ENCODE results near the gene CAT. TPM values are rescaled to one million over a fixed set of nuclear protein-coding genes. Genes with fewer than 3 reads are reported as not detected.

CAT gene
- total RNA-seq, 1 donor from 2014 or later: 69.2 TPM

DNA sequence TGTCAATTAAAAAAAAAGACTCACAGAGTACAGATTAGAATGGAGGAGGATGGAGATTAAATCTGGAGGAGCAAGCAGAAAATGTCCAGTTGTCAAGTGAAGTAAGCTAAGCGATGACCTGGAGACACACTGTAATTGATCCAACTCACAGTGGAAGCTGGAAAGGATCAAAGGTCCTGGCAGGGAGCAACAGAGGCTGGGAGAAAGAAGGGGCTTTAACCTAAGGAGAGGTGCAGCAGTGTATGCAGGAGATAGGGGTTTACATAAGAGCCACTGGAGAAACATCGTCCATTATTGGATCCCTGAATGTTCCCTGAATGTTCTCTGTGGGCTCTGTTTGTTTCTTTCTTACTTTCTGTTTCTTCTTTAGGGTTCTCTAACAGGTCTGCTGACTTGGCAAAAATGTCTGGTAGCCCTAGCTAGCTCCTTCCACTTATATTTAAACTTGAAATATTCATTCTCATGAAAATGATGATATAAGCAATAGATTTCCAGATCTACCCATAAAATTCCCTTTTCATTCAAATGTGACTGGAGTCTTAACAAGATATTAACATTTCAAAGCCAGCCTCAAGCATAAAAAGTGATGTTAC is 30.1 kb upstream of the CAT start:
- H3K9me3 ChIP-seq: peaks cover 0 to 9% of the 10 kb centered on the region in 2 donors
- H3K4me3 ChIP-seq: no peak overlapping the region
- H3K36me3 ChIP-seq: no peaks in the 10 kb centered on the region
- intact Hi-C loops (cut with DNase I): no loop called here
- H3K27ac ChIP-seq: no peak overlapping the region
- H3K4me1 ChIP-seq: no peaks in the 10 kb centered on the region
- TF ChIP-seq, protein P1, sequence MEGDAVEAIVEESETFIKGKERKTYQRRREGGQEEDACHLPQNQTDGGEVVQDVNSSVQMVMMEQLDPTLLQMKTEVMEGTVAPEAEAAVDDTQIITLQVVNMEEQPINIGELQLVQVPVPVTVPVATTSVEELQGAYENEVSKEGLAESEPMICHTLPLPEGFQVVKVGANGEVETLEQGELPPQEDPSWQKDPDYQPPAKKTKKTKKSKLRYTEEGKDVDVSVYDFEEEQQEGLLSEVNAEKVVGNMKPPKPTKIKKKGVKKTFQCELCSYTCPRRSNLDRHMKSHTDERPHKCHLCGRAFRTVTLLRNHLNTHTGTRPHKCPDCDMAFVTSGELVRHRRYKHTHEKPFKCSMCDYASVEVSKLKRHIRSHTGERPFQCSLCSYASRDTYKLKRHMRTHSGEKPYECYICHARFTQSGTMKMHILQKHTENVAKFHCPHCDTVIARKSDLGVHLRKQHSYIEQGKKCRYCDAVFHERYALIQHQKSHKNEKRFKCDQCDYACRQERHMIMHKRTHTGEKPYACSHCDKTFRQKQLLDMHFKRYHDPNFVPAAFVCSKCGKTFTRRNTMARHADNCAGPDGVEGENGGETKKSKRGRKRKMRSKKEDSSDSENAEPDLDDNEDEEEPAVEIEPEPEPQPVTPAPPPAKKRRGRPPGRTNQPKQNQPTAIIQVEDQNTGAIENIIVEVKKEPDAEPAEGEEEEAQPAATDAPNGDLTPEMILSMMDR (IDR thresholded peaks at IDR 0.05): no peak
- H3K27me3 ChIP-seq: no peaks in the 10 kb centered on the region
- no peak for DNase-seq (ENCODE audit: low spot score in 2 of 2)

GRCh38 chr11:34411111-34411510 is 27.6 kb upstream of the CAT start:
- Histone ChIP-seq H3K4me3 (no peak overlapping the region), H3K27ac (no peak overlapping the region), H3K27me3 (no peaks in the 10 kb centered on the region), H3K36me3 (no peaks in the 10 kb centered on the region), H3K4me1 (no peaks in the 10 kb centered on the region), H3K9me3 (peaks cover 0 to 13% of the 10 kb centered on the region in 2 donors)
- intact Hi-C loops (cut with DNase I): no loop called here
- TF ChIP-seq, protein P1 (IDR thresholded peaks at IDR 0.05): no peak
- DNase-seq (ENCODE audit: low spot score in 2 of 2): no peak

GRCh38 chr11:34411791-34412190 is 26.9 kb upstream of the CAT start:
- TF ChIP-seq, protein P1 (IDR thresholded peaks at IDR 0.05): no peak
- H3K27me3 ChIP-seq: no peaks in the 10 kb centered on the region

DNA sequence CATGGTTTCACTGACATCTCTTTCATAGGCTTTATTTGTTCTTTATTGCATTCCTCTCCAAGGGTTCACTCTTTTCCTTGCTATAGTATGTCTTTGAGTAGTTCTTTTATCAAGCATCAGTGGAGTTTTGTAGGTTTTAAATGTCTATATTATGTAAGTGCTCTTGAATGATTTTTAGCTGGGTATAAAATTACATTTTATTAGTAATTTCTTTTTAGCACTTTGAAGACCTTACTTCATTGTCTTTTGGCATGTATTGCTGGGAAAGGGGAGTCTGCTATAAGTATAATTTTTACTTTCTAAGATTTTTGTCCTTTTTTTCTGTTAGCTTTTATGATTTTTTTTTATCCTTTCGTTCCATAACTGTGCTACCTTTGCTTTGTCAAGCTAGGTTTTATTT is 25.5 kb upstream of the CAT start:
- no peaks in the 10 kb centered on the region for H3K27me3 ChIP-seq
- TF ChIP-seq, protein P1 (IDR thresholded peaks at IDR 0.05): no peak
- intact Hi-C loops (cut with DNase I): no loop called here

More at GRCh38 chr11:34411791-34412190, 26.9 kb upstream of the CAT start:
- Histone ChIP-seq H3K9me3 (peaks cover 0 to 13% of the 10 kb centered on the region in 2 donors), H3K4me3 (no peak overlapping the region), H3K27ac (no peak overlapping the region), H3K4me1 (no peaks in the 10 kb centered on the region), H3K36me3 (no peaks in the 10 kb centered on the region)
- no peak for DNase-seq (ENCODE audit: low spot score in 2 of 2)
- intact Hi-C loops (cut with DNase I): no loop called here

DNA sequence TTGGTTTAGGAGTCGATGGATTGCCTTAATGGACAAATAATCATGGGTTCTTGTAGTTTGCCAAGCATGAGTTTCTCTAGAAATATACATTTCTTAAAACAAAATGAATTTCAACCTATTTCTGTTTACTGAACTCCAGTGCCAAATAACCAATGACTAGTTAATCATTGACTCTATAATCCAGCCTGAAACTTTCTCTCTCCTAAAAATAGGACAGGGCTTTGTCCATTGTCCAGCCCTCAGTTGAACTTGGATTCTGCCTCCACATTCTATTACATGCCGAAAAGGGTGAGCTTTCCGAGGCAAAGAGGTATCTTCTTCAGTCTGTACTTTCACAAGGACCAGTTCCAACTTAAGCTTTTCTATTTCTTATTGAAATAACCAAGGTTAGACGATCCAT is 23.2 kb upstream of the CAT start:
- Histone ChIP-seq H3K4me1 (no peaks in the 10 kb centered on the region), H3K9me3 (peaks cover 0 to 13% of the 10 kb centered on the region in 2 donors), H3K27me3 (no peaks in the 10 kb centered on the region), H3K36me3 (no peaks in the 10 kb centered on the region), H3K4me3 (no peak overlapping the region), H3K27ac (no peak overlapping the region)
- intact Hi-C loops (cut with DNase I): no loop called here
- DNase-seq (ENCODE audit: low spot score in 2 of 2): no peak
- TF ChIP-seq, protein P1 (IDR thresholded peaks at IDR 0.05): no peak

More for the DNA sequence above, 25.5 kb upstream of the CAT start:
- peaks cover 0 to 13% of the 10 kb centered on the region in 2 donors for H3K9me3 ChIP-seq
- no peak for DNase-seq (ENCODE audit: low spot score in 2 of 2)
- no peaks in the 10 kb centered on the region for H3K36me3 ChIP-seq
- no peaks in the 10 kb centered on the region for H3K4me1 ChIP-seq
- no peak overlapping the region for H3K4me3 ChIP-seq
- no peak overlapping the region for H3K27ac ChIP-seq

GRCh38 chr11:34416088-34416487 is 22.6 kb upstream of the CAT start:
- no peaks in the 10 kb centered on the region for H3K27me3 ChIP-seq
- H3K27ac ChIP-seq: no peak overlapping the region
- TF ChIP-seq, protein P1 (IDR thresholded peaks at IDR 0.05): no peak
- intact Hi-C loops (cut with DNase I): no loop called here
- H3K4me3 ChIP-seq: no peak overlapping the region
- H3K4me1 ChIP-seq: no peaks in the 10 kb centered on the region
- H3K9me3 ChIP-seq: peaks cover 0 to 13% of the 10 kb centered on the region in 2 donors
- no peaks in the 10 kb centered on the region for H3K36me3 ChIP-seq
- no peak for DNase-seq (ENCODE audit: low spot score in 2 of 2)

All from ascending aorta (tissue), 2 donors.